Measurements from ENCODE around the gene SGF29. TPM values are rescaled to one million over a fixed set of nuclear protein-coding genes. Genes with fewer than 3 reads are reported as not detected.

The SGF29 gene
- total RNA-seq, 4 donors from 2014 or later = 11.0 to 31.3 (median 13.1) TPM

DNA sequence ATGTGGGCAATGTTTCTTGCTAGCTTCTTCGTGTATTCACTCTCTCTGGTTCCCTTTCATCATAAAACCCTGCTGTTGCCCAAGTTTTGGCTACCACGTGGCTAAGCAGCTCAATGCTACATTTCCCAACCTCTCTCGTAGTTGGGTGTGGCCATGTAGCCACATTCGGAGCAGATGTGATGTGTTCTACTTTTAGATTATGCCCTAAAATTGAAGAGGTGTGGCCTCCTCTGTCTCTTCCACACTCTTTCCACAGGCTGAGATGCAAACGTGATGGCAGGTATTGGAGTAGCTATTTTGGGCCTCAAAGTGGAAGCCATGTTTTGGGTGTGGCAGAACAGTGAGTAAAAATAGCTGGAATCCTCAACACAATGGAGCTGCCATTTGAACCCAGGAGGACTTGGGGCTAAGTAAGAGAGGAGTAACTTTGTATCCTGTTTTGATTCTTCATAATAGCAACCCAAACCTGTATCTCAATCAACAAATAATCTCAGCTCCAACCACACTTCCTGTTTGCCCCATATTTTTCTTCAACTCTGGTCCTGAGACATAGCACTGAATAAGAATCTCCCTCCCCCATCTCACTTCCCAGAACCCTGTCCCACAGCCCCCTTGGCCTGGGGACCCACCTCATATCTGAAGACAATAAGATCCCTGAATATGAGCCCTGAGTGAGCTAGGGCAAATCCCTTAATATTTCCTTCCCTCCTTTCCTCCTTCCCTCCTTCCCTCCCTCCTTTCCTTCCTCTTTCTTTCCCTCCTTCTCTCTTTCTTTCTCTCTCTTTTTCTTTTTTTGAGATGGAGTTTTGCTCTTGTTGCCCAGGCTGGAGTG lies 19.0 kb upstream of the SGF29 start:
- Histone ChIP-seq H3K36me3 (peaks cover 0 to 13% (median 0%) of the 10 kb centered on the region in 3 donors), H3K4me3 (peak overlapping the region in 1 of 4 donors; percentile 12), H3K27me3 (no peaks in the 10 kb centered on the region), H3K9me3 (no peaks in the 10 kb centered on the region), H3K4me1 (peaks cover 20 to 81% (median 48%) of the 10 kb centered on the region in 3 donors), H3K27ac (peak overlapping the region; percentile 39 to 82 (median 73))
- TF ChIP-seq POLR2A (IDR thresholded peaks at IDR 0.05) = no peak
- WGBS, 2 donors = 42 to 63% methylated on average over 4 to 5 of the region's 5 CpGs
- intact Hi-C loops (cut with DNase I) = no loop called here
- no peak for DNase-seq

DNA sequence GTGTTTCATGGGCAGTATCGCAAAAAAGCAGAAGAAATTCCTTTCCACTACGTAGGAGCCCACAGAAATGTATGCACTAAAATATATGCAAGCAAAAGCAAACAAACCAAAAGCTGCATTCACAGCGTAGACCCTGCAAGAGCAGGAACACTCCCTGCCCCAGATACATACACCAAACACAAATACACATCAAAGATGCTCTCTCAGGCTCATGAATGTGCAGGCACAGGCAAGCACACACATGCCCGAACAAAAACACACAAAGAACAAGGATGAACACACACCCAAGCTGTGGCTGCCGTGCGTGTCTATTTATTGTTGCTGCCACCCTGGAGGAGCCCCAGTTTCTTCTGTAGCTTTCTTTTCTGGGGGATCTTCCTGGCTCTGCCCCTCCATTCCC lies 16.6 kb upstream of the SGF29 start:
- H3K27ac ChIP-seq = peak overlapping the region; percentile 90 to 98 (median 96)
- H3K27me3 ChIP-seq = no peaks in the 10 kb centered on the region
- no peak for DNase-seq
- peaks cover 0 to 13% (median 0%) of the 10 kb centered on the region in 3 donors for H3K36me3 ChIP-seq
- TF ChIP-seq POLR2A (IDR thresholded peaks at IDR 0.05) = no peak
- intact Hi-C loops (cut with DNase I) = no loop called here
- no peaks in the 10 kb centered on the region for H3K9me3 ChIP-seq
- peak overlapping the region; percentile 45 to 76 (median 55) for H3K4me3 ChIP-seq
- peaks cover 17 to 77% (median 48%) of the 10 kb centered on the region in 3 donors for H3K4me1 ChIP-seq
- 27 to 66% methylated on average over 6 of the region's 6 CpGs for WGBS, 2 donors

DNA sequence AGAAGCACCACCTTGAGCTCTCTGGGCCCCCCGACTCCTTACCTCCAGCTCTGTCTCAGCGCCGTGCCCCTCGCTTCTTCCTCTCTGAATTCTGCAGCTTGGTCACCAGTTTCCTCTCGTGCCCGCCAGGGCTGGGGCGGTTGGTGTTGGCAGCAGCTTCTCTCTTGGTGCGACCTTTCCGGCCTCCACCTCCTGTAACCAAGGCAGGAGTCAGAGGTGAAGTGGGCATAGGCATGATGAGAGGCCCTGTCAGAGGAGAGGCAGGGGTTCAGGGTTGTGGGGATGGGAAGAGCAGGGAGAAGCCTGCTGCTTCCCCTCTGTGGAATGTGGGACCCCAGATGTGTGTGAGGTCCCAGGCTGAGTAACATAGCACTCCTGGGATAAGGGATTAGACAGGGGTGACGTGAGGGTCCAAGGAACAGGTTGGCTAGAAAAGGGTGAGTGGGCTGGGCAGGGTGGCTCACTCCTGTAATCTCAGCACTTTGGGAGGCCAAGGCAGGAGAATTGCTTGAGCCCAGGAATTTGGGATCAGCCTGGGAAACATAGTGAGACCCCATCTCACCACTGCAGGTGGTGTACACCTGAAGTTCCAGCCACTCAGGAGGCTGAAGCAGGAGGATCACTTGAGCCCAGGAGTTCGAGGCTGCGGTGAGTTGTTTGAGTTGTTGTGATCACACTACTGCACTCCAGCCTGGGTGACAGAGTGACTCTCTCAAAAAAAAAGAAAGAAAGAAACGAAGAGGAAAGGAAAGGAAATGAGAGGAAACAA lies 15.6 kb upstream of the SGF29 start:
- Histone ChIP-seq H3K36me3 (peaks cover 0 to 13% (median 0%) of the 10 kb centered on the region in 3 donors), H3K9me3 (no peaks in the 10 kb centered on the region), H3K27me3 (no peaks in the 10 kb centered on the region), H3K27ac (peak overlapping the region; percentile 90 to 98 (median 96)), H3K4me3 (peak overlapping the region; percentile 45 to 76 (median 55)), H3K4me1 (peaks cover 12 to 75% (median 40%) of the 10 kb centered on the region in 3 donors)
- no peak for TF ChIP-seq POLR2A (IDR thresholded peaks at IDR 0.05)
- TF ChIP-seq, protein P1, sequence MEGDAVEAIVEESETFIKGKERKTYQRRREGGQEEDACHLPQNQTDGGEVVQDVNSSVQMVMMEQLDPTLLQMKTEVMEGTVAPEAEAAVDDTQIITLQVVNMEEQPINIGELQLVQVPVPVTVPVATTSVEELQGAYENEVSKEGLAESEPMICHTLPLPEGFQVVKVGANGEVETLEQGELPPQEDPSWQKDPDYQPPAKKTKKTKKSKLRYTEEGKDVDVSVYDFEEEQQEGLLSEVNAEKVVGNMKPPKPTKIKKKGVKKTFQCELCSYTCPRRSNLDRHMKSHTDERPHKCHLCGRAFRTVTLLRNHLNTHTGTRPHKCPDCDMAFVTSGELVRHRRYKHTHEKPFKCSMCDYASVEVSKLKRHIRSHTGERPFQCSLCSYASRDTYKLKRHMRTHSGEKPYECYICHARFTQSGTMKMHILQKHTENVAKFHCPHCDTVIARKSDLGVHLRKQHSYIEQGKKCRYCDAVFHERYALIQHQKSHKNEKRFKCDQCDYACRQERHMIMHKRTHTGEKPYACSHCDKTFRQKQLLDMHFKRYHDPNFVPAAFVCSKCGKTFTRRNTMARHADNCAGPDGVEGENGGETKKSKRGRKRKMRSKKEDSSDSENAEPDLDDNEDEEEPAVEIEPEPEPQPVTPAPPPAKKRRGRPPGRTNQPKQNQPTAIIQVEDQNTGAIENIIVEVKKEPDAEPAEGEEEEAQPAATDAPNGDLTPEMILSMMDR (IDR thresholded peaks at IDR 0.05) = no peak
- DNase-seq = no peak
- intact Hi-C loops (cut with DNase I) = no loop called here
- 68 to 74% methylated on average over 9 to 11 of the region's 13 CpGs for WGBS, 2 donors

DNA sequence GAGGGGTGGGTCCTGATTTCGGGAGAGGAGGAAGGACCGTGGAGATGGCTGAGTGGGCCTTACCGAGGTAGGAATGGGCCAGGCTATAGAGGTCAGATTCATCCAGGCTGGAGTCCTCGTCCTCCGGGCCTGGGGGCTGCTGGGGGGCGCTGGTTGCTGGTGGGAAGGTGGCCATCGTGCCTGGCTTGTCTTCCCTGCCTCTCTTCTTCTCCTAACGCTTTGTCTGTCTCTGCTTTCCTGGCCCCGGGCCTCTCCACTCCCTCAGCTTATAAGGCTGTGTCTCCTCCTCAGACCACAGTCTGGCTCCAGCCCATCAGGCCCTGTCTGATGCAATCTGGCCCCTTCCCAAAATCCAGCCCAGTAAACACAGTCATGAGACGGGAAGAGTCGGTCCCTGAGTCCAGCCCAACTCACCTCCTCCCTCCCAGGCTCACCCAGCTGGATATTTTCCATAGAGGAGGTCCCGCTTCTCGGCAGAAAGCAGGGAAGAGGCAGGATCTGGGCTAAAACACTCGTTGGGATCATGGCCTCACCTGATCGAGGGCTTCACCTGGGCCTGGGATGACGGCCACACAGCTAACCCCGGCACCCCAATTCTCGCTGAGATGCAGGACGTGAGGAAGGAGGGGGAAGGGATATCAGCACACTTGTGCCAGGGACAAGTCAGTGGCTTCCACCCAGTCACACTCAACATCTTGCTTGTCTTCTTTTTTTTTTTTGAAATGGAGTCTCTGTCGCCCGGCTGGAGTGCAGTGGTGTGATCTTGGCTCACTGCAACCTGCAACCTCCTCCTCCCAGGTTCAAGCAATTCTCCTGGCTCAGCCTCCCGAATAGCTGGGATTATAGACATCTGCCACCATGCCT lies 14.8 kb upstream of the SGF29 start, which contains the start of gene NUPR1:
Gene NUPR1 (minus strand): TSS at position 242 of the 864 bp plus-strand sequence. CDS start 67 bp downstream, at position 175.
- Histone ChIP-seq H3K9me3 (no peaks in the 10 kb centered on the region), H3K27ac (peak within 1 kb of the TSS; percentile 90 to 98 (median 96)), H3K36me3 (peaks cover 0 to 13% (median 0%) of the 10 kb centered on the region in 3 donors), H3K4me1 (peaks cover 4 to 72% (median 32%) of the 10 kb centered on the region in 3 donors), H3K4me3 (peak within 1 kb of the TSS; percentile 45 to 76 (median 55)), H3K27me3 (no peaks in the 10 kb centered on the region)
- 23 to 25% methylated on average over 16 to 19 of the region's 22 CpGs for WGBS, 2 donors
- peak in 3 of 4 donors; percentile 52 to 86 (median 85) for TF ChIP-seq POLR2A (IDR thresholded peaks at IDR 0.05)
- TF ChIP-seq, protein P1 (IDR thresholded peaks at IDR 0.05) = no peak
- peak; percentile 34 for DNase-seq
- intact Hi-C loops (cut with DNase I) = no loop called here

DNA sequence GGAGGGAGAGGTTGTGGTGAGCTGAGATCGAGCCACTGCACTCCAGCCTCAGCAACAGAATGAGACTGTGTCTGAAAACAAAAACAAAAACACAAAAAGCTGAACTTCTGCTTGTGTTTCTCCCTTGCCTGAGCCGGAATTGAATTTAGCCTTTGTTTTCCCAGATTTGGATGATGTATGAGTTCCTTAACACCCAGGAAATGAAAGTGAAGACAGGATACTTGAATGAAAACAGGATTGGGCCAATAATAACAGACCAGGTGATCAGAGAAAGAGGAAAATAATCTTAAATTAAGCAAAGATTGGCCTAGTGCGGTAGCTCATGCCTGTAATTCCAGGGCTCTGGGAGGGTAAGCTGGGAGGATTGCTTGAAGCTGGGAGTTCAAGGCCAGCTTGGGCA lies 13.4 kb upstream of the SGF29 start:
- TF ChIP-seq POLR2A (IDR thresholded peaks at IDR 0.05) = no peak
- TF ChIP-seq, protein P1 (IDR thresholded peaks at IDR 0.05) = no peak
- peak overlapping the region in 3 of 4 donors; percentile 90 to 96 (median 95) for H3K27ac ChIP-seq
- no peak for DNase-seq
- H3K4me1 ChIP-seq = peaks cover 0 to 60% (median 23%) of the 10 kb centered on the region in 3 donors
- 67 to 73% methylated on average over 3 of the region's 3 CpGs for WGBS, 2 donors
- intact Hi-C loops (cut with DNase I) = no loop called here
- peaks cover 0 to 13% (median 0%) of the 10 kb centered on the region in 3 donors for H3K36me3 ChIP-seq
- H3K27me3 ChIP-seq = no peaks in the 10 kb centered on the region
- H3K4me3 ChIP-seq = no peak overlapping the region
- H3K9me3 ChIP-seq = no peaks in the 10 kb centered on the region

Data from esophagus squamous epithelium (tissue), 5 donors.